K562 (cell line): ENCODE measurements around the gene PARP11.

Experiments
- BDP1 ChIP-seq: IDR thresholded peaks from 3 replicates; pipeline ENCODE4 v1.6.1; 2011; ENCODE audit not compliant: insufficient read length, insufficient read depth
- CEBPB ChIP-seq: fragments of 450-650 bp; IDR thresholded peaks from 2 replicates; pipeline ENCODE4 v1.6.1; 2016; ENCODE audit warnings: missing genetic modification characterization, missing compliant biosample characterization
- POLR2A ChIP-seq: fragments of 450-650 bp; conservative IDR thresholded peaks from 2 replicates; pipeline ENCODE4 v1.6.1; 2016
- TF ChIP-seq, protein P1 (sequence below), 2 experiments: fragments of 450-650 bp in 1 of 2; sonication (generic) in 1 of 2; formaldehyde crosslinking in 1 of 2; IDR thresholded peaks in 1 of 2; conservative IDR thresholded peaks in 1 of 2; 2 replicates each; pipeline versions ENCODE4 v1.6.1 to v1.8.1; 2016 to 2023; ENCODE audit warnings: mild to moderate bottlenecking in 2 of 2, moderate library complexity in 2 of 2, inconsistent platforms in 1 of 2, missing genetic modification reagents in 1 of 2
- TF ChIP-seq, protein P2 (sequence below), 3 experiments: IDR thresholded peaks in 2 of 3; conservative IDR thresholded peaks in 1 of 3; 2 replicates each; pipeline ENCODE4 v1.5.1; 2011 to 2012; ENCODE audit warnings: low read length in 3 of 3, mild to moderate bottlenecking in 3 of 3, control low read depth in 2 of 3, improper control_type of control experiment in 1 of 3, inconsistent platforms in 1 of 3, low read depth in 1 of 3, mixed read lengths in 1 of 3, moderate library complexity in 1 of 3; ENCODE audit not compliant: insufficient read depth in 2 of 3
- TF ChIP-seq, protein P3 (sequence below): fragments of 450-650 bp; IDR thresholded peaks from 2 replicates; pipeline ENCODE4 v1.6.1; 2017; ENCODE audit warnings: antibody characterized with exemption, mild to moderate bottlenecking
- TF ChIP-seq, protein P4 (sequence below), 2 experiments: IDR thresholded peaks; 2 replicates each; pipeline ENCODE4 v1.6.1; 2011; ENCODE audit warnings: borderline replicate concordance in 1 of 2, control low read depth in 1 of 2, low read depth in 1 of 2, low read length in 1 of 2, mild to moderate bottlenecking in 1 of 2, mixed read lengths in 1 of 2, moderate library complexity in 1 of 2; ENCODE audit not compliant: insufficient read depth in 1 of 2, insufficient read length in 1 of 2, poor library complexity in 1 of 2, severe bottlenecking in 1 of 2; ENCODE audit errors: extremely low read depth in 1 of 2
- TF ChIP-seq, protein P5 (sequence below): fragments of 450-650 bp; IDR thresholded peaks from 2 replicates; pipeline ENCODE4 v1.6.1; 2016
- TF ChIP-seq, protein P6 (sequence below): fragments of 450-650 bp; IDR thresholded peaks from 2 replicates; pipeline ENCODE4 v1.6.1; 2016; ENCODE audit warnings: borderline replicate concordance

DNA sequence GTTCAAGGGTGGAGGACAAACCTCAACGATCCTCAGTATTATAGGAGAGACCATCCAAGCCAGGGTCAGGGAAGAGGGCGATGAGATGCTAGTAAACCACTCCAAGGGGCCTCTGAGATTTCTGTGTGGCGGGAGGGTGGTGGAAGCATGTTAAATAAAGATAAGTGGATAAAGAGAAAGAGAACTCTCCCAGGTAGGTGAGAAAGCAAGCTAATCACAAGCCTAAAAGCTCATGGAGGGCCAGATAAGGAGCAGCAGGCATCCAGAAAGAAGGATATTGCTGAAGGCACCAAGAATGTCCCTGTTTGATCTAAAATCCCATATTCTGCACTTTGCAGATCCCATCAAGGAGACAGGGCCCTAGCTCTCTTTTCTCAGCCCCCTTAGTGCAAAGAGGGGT is 48.3 kb upstream of the PARP11 start:
- TF ChIP-seq BDP1 (no peak), POLR2A (no peak), CEBPB (tag) (no peak)
- TF ChIP-seq, protein P1, sequence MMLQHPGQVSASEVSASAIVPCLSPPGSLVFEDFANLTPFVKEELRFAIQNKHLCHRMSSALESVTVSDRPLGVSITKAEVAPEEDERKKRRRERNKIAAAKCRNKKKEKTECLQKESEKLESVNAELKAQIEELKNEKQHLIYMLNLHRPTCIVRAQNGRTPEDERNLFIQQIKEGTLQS (IDR thresholded peaks at IDR 0.05): no peak
- TF ChIP-seq, protein P1 (CRISPR knock-in tag; conservative IDR thresholded peaks at IDR 0.05): no peak
- TF ChIP-seq, protein P2, sequence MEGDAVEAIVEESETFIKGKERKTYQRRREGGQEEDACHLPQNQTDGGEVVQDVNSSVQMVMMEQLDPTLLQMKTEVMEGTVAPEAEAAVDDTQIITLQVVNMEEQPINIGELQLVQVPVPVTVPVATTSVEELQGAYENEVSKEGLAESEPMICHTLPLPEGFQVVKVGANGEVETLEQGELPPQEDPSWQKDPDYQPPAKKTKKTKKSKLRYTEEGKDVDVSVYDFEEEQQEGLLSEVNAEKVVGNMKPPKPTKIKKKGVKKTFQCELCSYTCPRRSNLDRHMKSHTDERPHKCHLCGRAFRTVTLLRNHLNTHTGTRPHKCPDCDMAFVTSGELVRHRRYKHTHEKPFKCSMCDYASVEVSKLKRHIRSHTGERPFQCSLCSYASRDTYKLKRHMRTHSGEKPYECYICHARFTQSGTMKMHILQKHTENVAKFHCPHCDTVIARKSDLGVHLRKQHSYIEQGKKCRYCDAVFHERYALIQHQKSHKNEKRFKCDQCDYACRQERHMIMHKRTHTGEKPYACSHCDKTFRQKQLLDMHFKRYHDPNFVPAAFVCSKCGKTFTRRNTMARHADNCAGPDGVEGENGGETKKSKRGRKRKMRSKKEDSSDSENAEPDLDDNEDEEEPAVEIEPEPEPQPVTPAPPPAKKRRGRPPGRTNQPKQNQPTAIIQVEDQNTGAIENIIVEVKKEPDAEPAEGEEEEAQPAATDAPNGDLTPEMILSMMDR (IDR thresholded peaks at IDR 0.05 in 2 of 3, conservative IDR thresholded peaks at IDR 0.05 in 1 of 3; ENCODE audit: insufficient read depth in 2 of 3, low read depth in 1 of 3, low read length in 3 of 3): no peak
- TF ChIP-seq, protein P3, sequence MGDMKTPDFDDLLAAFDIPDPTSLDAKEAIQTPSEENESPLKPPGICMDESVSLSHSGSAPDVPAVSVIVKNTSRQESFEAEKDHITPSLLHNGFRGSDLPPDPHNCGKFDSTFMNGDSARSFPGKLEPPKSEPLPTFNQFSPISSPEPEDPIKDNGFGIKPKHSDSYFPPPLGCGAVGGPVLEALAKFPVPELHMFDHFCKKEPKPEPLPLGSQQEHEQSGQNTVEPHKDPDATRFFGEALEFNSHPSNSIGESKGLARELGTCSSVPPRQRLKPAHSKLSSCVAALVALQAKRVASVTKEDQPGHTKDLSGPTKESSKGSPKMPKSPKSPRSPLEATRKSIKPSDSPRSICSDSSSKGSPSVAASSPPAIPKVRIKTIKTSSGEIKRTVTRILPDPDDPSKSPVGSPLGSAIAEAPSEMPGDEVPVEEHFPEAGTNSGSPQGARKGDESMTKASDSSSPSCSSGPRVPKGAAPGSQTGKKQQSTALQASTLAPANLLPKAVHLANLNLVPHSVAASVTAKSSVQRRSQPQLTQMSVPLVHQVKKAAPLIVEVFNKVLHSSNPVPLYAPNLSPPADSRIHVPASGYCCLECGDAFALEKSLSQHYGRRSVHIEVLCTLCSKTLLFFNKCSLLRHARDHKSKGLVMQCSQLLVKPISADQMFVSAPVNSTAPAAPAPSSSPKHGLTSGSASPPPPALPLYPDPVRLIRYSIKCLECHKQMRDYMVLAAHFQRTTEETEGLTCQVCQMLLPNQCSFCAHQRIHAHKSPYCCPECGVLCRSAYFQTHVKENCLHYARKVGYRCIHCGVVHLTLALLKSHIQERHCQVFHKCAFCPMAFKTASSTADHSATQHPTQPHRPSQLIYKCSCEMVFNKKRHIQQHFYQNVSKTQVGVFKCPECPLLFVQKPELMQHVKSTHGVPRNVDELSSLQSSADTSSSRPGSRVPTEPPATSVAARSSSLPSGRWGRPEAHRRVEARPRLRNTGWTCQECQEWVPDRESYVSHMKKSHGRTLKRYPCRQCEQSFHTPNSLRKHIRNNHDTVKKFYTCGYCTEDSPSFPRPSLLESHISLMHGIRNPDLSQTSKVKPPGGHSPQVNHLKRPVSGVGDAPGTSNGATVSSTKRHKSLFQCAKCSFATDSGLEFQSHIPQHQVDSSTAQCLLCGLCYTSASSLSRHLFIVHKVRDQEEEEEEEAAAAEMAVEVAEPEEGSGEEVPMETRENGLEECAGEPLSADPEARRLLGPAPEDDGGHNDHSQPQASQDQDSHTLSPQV: no peak
- TF ChIP-seq, protein P4, sequence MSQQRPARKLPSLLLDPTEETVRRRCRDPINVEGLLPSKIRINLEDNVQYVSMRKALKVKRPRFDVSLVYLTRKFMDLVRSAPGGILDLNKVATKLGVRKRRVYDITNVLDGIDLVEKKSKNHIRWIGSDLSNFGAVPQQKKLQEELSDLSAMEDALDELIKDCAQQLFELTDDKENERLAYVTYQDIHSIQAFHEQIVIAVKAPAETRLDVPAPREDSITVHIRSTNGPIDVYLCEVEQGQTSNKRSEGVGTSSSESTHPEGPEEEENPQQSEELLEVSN (IDR thresholded peaks at IDR 0.05; ENCODE audit: borderline replicate concordance in 1 of 2, extremely low read depth in 1 of 2, insufficient read depth in 1 of 2, insufficient read length in 1 of 2, low read depth in 1 of 2, low read length in 1 of 2, poor library complexity in 1 of 2, severe bottlenecking in 1 of 2): no peak
- TF ChIP-seq, protein P5, sequence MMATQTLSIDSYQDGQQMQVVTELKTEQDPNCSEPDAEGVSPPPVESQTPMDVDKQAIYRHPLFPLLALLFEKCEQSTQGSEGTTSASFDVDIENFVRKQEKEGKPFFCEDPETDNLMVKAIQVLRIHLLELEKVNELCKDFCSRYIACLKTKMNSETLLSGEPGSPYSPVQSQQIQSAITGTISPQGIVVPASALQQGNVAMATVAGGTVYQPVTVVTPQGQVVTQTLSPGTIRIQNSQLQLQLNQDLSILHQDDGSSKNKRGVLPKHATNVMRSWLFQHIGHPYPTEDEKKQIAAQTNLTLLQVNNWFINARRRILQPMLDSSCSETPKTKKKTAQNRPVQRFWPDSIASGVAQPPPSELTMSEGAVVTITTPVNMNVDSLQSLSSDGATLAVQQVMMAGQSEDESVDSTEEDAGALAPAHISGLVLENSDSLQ: no peak
- TF ChIP-seq, protein P6, sequence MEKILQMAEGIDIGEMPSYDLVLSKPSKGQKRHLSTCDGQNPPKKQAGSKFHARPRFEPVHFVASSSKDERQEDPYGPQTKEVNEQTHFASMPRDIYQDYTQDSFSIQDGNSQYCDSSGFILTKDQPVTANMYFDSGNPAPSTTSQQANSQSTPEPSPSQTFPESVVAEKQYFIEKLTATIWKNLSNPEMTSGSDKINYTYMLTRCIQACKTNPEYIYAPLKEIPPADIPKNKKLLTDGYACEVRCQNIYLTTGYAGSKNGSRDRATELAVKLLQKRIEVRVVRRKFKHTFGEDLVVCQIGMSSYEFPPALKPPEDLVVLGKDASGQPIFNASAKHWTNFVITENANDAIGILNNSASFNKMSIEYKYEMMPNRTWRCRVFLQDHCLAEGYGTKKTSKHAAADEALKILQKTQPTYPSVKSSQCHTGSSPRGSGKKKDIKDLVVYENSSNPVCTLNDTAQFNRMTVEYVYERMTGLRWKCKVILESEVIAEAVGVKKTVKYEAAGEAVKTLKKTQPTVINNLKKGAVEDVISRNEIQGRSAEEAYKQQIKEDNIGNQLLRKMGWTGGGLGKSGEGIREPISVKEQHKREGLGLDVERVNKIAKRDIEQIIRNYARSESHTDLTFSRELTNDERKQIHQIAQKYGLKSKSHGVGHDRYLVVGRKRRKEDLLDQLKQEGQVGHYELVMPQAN: no peak
